ENCODE results near the gene SPAG6.

SPAG6 gene

DNA sequence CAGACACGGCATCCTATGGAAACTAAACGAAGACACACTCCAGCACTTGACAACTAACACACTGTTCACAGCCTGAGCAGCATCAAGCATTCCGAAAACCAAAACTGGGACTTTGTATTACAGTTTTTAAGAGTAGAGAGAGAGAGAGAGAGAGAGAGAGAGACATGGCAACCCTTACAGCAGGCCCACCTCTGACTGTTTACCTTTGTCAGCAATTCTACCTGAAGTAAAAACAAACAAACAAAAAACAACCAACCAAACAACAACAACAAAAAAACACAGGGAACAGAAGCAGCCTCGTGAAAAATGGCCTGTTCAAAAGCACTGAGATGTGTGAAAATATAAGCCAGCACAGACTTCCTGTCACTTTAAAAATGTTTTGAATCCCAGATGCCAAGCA lies 118.0 kb downstream of the SPAG6 start:
- DNase-seq, result no peak

DNA sequence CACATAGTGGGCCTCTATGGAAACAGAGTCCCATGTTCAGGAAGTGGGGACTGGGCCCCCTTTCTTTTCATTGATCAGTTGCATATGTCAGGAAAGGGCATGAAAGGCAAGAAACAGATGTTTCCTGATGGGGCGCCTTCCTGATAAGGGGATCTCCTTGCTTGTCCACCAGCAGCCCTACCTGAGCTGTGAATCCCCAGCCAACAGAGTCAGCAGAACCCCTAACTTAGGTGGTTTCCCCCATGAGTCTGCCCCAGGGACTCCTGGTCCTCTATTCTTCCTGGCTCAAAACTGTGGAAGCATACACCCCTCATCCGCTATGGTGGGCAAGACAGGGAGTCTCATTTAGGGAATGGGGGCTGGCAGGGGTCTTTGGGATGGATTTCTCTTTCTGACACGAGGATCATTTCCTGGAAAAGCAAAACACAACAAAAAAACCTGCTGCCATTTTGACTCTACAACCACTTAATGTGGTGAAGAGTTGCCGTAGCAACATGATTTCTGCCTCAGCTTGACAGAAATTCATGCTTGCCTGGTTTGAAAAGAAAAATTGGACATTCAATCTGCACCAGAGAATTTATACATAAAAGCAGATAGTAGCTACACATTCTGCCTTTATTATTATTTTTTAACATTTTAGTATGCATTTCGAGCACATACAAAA lies 119.8 kb downstream of the SPAG6 start:
- no peak for DNase-seq

DNA sequence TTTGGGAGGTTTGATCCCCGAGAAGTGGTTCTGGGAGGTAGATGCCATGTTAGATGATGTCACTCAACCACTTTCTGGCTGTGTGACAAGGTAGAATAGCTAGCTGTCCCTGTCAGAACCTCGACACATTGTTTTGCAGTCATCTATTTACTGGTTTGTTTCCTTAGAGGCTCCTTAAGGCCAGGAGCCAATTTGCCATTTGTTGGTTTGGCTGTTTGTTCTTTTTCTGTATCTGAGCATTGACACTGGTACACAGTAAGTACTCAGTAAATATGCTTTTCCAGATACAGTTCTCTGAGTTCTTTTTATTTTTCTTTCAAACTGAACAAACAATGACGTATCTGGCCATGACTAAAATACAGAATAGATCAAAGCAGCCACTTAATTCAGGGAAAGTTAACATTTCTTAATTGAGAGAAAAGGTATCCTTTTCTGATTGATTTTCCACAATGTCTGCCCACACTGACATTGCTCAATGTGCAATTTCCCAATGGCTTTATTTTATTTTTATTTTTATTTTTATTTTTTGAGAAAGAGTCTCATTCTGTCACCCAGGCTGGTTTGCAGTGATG lies 121.6 kb downstream of the SPAG6 start:
- no peak for DNase-seq

Measured in SIG-M5 (cell line).